Measurements from ENCODE around the gene ZNF253.
"Not testable (repeated sequence)": the region's sequence is repeated elsewhere in the genome, so short reads cannot be mapped to it uniquely, and the experiment has no call there.

The ZNF253 gene

DNA sequence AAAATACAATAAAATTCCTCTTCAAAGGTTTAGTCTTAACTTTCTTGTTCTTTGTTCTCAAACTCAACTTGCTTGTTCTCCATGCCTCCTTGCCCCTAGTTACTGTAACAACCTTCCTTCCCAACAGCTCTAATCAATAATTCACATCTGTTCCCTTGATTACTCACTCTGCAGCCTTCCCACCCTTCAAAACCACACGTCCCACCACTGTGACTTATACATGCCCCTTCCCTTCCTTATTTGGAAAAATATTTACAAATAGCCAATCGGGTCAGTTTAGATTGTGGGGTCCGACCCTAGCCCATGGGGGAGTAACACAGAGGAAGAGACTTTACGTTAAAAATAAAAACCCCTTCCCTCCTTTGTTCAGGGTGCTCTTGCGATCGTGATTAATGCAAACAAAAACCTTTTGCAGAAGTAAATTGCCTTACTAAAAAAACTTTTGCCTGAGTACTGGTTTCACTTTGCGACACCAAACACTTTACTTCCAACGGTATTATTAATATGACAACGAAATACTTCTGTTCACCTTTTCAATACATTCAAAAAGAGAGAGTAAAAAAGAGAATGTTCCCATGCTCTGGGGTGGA, 34.6 kb downstream of the ZNF253 start:
- no peak for DNase-seq

DNA sequence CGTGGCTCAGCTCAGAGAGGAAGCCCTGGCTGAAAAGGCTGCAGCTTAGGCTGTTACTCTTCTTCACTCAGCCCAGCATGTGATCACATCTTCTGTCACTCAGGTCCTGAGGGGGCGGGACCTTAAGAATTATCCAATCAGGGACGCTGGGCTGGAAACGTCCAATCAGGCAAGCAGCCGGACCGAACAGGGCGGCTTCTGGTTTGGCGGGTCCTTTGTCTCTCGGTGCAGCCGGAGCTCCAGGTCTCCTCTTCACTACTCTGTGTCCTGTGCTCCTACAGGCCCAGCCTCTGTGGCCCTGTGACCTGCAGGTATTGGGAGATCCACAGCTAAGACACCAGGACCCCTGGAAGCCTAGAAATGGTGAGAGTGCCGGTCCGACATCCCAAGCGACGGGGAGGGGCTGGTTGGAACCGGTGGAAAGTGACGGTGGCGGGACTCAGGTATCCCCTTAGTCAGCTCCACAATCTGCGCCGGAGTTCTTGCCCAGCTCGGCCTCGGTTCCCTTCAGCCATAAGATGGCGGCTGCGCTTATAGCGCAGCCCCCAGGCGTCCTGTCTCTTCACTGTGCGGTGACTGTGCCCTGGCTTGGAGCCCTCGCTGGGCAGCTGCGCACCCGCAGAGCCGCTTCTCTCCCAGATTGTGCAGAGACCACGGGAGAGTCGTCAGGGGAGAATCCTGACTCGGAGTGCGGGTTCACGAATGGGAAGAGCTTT, 35.2 kb downstream of the ZNF253 start, which contains the start of gene ZNF93:
Gene ZNF93 (plus strand): TSS at position 218 of the 716 bp plus-strand sequence. CDS start 143 bp downstream, at position 361.
- DNase-seq, result peak; percentile 58

DNA sequence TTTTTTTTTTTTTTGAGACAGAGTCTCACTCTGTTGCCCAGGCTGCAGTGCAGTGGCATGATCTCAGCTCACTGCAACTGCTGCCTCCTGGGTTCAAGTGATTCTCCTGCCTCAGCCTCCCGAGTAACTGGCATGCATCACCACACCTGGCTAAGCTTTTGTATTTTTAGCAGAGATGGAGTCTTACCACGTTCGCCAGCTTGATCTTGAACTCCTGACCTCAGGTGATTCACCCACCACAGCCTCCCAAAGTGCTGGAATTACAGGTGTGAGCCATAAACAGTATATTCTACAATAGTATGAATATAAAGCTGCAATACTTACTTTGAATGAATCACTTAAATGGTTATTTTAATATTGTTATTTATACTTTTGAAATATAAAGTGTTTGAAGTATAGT, 41.9 kb downstream of the ZNF253 start:
- not testable (repeated sequence) for DNase-seq

DNA sequence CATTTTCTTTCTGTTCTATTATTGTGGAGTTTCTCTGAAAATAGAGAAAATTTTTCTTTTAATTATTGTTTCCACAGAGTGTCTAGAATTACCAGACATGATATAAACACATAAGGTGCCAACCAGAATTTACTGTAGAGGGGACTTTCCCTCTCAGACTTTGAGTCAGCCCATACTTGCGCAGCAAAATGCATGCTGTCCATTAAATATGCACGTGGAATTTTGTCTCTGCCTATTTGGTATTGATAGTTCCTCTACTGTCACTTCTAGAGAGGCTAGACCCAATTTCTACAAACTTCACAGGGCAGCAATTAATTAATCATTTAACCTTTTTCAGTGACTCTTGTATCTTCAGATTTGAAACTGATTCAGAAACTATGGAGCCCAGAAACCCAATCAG, 44.0 kb downstream of the ZNF253 start:
- no peak for DNase-seq

DNA sequence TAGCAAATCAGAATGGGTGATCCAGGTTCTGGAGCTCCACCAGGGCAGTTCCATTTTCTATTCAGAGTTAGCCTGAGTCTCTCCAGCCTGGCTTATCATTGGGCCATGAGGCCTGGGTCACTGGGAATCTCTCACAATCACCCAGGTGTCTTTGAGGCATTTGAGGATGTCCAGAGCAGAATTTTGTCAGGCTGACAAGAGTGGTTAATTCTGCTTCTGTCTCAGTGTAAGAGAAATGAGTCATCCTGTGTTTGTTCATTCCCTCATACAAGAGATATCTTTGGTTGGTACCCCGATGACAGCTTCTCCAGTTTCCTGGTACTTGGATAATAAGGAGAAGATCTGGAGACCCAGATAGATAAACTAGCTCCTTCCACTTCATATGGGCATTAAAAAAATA, 45.5 kb downstream of the ZNF253 start:
- DNase-seq, result no peak

DNA sequence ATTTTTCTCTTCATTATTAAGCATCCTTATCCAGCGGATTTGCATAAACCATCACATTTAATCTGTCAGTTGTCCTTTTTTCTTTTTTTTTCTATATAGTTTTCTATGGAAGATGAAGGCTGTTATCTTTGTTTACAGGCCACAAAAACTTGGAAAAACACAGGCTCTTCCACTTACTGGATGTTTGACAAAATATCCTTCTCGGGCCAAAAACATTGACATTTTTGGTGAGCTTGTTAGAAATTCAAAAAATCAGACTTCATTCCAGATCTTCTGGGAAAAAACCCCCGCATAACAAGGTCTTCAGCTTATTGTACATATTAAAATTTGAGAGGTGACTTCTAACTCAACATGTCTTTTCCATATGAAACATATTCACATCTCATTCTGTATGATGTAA, 48.9 kb downstream of the ZNF253 start:
- DNase-seq, result no peak

DNA sequence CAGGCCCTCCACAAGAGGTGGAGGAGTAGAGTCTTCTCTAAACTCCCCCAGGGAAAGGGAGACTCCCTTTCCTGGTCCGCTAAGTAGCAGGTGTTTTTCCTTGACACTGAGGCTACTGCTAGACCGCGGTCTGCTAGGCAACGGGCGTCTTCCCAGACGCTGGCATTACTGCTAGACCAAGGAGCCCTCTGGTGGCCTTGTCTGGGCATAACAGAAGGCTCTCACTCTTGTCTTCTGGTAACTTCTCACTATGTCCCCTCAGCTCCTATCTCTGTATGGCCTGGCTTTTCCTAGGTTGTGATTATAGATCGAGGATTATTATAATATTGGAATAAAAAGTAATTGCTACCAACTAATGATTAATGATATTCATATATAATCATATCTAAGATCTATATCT, 64.7 kb downstream of the ZNF253 start:
- DNase-seq, result not testable (repeated sequence)

DNA sequence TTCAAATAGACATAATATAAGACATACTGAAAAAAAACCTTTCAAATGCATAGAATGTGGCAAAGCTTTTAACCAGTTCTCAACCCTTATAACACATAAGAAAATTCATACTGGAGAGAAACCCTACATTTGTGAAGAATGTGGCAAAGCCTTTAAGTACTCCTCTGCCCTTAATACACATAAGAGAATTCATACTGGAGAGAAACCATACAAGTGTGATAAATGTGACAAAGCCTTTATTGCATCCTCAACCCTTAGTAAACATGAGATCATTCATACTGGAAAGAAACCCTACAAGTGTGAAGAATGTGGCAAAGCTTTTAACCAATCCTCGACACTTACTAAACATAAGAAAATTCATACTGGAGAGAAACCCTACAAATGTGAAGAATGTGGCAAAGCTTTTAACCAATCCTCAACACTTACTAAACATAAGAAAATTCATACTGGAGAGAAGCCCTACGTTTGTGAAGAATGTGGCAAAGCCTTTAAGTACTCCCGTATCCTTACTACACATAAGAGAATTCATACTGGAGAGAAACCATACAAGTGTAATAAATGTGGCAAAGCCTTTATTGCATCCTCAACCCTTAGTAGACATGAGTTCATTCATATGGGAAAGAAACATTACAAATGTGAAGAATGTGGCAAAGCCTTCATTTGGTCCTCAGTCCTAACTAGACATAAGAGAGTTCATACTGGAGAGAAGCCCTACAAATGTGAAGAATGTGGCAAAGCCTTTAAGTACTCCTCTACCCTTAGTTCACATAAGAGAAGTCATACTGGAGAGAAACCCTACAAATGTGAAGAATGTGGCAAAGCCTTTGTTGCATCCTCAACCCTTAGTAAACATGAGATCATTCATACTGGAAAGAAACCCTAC, 68.0 kb downstream of the ZNF253 start:
- not testable (repeated sequence) for DNase-seq

DNA sequence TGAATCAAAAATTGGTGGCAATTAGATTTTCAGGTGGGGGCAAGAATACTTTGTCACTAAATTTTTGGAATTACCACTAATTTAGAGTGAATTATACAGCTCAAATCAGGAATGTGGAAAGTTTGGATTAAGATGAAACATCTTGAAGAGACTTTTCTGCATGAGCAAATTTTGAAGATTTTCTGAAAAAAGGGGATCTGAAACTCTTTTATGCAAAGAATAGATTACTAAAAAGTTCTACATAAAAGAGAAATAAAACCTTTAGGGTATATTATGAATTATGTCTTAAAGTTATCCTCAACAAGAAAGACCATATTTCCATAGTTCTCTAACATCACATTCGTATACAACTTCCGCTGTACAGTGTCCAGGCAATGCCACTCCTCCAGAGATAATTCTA, 71.7 kb downstream of the ZNF253 start:
- DNase-seq, result no peak

DNA sequence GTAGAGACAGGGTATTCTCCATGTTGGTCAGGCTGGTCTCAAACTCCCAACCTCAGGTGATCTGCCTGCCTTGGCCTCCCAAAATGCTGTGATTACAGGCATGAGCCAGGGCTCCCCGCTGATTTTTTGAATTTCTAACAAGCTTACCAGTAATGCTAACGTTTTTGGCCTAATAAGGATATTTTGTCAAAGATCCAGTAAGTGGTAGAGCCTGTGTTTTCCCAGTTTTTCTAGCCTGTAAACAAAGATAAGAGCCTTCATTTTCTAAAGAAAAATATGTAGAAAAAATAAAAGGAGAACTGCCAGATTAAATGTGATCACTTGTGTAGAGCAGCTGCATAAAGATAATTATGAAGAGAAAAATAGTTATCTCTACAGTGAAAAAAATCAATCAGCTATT, 72.8 kb downstream of the ZNF253 start:
- DNase-seq, result no peak

DNA sequence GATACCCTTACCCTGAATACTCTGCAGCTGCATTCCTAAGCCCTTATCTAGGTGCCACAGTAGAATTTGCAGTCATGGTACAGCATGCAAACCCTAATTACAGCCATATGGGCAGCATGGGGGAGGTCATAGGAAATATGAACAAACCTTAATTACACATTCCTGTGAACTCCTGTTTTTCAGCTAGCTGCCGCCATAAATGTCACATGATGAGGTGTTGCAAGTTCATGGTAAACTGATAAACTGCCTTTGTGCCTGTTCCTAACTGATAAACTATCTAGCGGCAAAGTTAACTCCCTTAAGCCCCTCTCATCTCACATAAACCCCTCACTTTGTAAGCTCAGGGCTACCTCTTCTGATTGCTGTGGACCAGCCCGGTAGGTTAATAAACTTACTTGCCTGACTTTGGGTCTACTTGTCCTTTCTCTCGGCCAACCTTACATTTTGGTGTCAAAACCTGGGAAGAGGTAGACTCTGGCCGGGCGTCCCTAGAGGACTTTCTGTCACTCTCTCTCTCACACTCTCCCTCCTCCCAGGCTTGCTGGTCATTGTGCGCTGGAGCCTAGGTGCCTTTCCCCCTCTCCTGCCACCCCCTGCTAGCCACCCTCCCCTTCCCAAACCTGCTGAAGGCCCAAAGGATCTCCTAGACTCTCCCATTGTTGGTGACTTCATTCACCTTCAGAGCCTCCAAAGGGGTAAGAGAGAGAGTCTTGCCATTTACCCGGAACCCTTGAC, 78.3 kb downstream of the ZNF253 start:
- no peak for DNase-seq
